GM18909 (cell line): ENCODE results near the gene ELMO1.

Experiments
- ATAC-seq: cut with Tn5 transposase; IDR thresholded peaks from one replicate; pipeline ENCODE4 v1.9.1; 2021; ENCODE audit warnings: mild to moderate bottlenecking; ENCODE audit not compliant: unreplicated experiment, poor library complexity

ELMO1 gene

DNA sequence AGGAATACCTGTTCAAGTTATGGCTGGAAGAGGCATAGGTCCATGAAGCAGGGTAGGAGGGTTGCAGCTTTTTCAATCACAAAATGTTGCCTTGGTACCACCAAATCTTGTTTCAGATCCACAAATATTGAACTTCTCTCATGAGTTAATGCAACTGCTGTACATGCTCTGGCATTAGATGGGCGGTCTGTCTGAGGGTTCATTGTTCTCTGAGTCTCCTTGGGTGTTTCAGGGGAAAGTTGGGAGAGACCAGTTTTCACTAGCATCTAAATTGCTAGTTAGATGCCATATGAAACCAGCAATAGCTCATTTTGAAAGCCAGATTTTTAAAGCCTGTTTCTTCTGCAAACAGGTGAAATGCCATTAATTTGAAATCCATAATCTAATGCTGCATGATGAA lies 27.8 kb upstream of the ELMO1 start:
- no peak for ATAC-seq

DNA sequence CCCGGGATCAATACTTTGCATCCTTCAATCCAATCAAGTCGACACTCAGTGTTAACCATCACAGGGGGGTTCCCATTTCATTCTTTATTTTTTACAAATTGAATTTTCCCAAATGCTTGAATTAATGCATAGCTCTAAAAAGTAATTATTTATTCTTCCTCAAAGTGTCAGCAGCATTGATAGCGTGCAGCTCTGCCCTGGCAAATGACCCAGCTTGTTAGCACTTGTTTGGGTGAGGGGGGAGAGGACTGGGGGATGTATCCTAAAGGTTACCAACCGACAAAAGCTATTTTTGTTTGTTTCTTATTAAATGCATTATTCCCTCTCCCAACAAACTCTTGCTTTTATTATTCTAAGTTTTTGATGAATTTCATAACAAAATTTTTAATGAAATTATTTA lies 27.0 kb upstream of the ELMO1 start:
- ATAC-seq: no peak

DNA sequence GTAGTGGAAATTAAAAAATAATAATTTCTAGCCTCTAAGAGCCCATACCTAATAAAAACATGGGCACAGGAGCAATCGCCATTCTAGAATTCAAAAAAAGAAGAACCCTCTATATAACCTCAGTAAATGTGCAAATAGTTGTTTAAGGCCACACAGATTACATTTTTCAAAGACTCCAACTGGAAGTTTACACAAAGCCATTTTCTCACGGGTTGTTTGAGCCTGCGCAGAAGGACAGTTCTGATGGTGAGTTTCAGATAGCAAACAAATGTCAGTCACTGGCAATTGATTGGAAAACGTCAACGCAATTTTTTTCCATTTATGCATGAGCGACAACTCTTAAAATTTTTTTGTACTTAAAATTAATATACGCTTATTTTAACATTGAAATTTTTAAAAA lies 23.0 kb upstream of the ELMO1 start:
- ATAC-seq: no peak

DNA sequence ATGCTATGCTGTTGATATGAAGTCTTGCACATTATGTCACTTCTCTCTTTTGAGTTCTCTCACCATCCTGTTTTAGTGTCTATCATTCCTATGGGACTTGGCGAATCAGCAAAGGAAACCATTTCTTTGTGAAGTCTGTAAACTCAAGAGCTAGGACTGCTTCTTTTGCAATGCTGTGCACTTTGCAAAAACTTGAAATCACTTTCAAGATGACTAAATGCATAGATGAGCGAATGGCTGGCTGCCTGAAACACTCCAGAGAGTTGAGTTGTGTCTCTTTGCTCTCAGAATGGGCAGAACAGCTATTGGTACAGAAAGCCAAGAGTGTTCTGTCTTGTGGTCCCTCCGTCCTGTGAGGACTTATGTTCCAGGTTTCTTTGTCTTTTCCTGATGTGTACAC lies 18.3 kb upstream of the ELMO1 start:
- no peak for ATAC-seq

DNA sequence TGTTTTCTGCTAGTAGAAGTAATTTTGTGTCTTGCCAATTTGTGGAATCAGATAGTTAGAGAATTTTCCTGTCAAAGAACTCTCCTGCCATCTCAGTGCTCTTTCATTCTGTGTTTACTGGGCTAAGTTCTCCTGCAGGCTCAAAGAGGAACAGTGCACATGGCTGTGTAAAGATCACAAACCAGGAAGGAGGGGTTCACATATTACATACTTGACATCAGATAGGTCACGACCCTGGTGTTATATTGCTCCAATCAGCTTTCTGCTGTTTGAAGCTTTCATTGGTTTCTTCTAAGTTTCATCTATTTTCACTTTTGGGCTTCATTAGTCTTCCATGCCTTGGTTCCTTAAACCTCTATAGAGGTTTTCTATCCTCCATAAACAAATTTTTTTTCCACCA lies 13.5 kb upstream of the ELMO1 start:
- no peak for ATAC-seq

DNA sequence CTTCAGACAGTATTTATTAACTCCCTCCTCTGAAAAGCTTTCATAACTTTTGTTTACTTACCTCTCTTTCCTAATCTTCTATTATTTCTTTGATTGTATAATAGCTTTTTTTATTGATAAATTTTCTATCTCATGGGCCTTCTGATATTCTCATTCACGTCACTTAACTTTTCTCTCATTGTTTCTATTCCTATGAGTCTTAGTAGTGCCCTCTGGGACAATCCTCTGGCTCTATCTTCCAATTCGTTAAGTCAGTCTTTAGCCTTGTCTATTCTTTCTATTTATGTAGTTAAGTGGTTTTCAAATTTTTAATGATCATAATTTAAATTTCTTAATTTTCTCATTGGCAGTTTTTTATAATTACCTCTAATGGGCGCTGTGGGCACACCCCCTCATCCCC lies 6.4 kb upstream of the ELMO1 start:
- ATAC-seq: no peak

DNA sequence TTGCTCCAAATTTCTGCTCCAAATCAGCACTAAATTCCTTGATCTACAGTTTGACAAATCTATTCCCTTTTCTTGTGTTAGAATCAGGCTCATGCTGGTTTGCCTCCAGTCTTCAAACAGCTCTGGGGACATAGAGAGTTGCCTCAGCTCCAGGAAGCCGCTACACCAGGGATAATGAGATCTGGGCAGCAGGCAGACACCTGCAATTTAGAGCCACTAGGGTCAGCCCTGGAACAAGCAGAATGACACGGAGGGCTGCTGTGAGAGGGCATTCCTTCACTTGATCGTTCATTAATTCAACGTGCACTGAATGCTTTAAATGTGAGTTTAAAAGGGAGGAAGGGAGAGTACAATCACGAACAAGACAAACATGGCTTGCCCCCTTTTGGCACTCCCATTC lies 3.7 kb upstream of the ELMO1 start:
- no peak for ATAC-seq

DNA sequence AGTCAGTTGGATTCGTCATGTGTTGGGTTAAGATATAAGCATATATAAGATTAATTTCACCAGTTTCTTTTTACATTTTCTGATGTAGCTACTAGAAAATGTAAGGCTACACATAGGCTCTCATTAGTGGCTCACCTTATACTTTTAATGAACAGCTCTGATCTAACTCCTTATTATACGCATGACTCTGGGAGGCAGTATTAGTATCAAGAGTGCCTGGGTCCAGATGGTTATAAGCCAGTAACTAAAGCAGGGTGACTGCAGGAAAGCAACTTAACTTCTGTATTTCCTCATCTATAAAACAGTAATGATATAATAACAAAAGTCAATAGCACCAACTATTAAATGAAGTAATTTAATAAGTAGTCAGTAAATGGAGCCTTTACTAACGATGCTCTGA lies 1.4 kb upstream of the ELMO1 start:
- no peak for ATAC-seq

DNA sequence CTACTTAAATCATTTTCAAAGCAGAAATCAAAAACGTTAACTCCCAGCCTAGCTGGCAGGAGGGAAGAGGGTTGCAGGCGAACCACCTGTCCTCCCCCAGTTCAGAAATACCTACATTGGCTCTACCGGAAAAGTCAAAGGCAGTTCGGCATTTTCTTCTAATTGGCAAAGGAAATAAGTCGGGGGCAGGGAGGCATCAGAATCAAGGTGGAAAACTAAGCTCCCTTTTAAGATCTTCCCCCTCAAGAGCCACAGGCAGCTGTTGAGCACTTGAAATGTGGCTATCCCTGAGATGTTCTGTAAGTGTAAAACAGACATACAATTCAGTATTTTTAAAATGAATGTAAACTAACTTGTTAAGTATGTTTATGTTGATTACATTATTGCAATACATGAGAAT lies 957 bp upstream of the ELMO1 start:
- no peak for ATAC-seq

DNA sequence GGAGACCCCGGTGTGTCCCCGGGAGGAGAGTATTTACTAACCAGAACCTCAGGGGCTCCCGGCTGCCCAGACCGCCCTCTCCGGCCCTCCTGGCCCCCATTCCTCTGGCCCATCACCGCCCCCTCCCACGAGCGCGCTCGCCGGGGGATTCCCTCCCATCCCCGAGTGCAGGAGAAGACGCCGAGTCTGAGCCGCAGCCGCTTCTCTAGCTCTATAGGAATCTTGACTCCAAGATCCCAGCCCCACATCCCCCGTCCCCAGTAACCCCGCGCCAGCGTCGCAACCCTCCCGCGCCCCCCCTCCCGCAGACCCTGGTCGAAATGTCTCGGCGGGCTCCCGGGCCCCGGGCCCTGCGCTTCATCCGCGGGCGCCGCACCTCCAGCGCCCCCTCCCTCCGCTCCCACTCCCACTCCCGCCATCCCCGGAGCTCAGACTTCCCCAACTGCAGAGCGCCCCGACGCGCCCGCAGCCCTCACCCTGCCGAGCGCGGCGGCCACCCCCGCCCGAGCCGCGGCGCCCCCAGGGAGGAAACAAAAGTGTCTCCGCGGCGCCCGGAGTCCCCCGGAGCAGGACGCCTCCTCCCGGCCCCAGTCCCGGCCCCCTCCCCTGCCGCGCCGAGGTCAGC lies 541 bp downstream of the ELMO1 start:
- peak; percentile 23 for ATAC-seq

DNA sequence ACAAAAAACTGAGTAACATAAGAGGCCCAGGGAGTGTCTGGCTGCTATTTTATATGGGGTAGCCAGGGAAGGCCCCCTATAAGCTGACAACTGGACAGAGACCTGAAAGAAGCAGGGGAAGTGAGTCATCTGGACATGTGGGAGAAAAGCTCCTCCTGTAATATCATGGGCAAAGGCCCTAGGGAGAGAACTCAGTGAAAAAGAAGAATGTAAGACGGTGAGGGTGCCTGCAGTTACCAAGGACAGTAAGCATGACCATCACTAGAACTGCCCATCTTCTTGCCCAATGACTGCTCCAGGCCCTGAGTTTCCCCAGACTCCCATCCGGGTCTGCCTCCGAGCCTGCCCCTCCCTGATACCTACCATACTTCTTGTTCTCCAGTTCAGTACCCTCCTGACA lies 2.3 kb downstream of the ELMO1 start:
- no peak for ATAC-seq

DNA sequence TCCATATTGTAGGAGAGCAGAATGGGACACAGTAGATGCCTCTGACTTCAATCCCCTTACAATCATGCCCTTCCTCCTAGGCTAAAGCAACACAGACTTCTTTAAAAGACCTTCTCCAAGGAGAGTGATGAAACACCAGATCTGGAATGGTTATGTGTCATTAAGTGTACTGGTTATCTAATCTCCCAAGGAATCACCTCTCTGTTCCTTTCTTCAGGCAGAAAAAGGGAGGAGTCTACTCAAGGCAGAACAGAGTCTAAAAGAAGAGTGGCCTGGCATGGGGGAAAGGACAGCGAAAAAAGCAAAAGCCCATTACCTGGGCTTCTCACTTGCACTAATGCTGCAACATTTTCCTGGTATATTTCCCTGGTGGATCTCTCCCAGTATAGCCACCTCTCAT lies 2.9 kb downstream of the ELMO1 start:
- ATAC-seq: no peak

DNA sequence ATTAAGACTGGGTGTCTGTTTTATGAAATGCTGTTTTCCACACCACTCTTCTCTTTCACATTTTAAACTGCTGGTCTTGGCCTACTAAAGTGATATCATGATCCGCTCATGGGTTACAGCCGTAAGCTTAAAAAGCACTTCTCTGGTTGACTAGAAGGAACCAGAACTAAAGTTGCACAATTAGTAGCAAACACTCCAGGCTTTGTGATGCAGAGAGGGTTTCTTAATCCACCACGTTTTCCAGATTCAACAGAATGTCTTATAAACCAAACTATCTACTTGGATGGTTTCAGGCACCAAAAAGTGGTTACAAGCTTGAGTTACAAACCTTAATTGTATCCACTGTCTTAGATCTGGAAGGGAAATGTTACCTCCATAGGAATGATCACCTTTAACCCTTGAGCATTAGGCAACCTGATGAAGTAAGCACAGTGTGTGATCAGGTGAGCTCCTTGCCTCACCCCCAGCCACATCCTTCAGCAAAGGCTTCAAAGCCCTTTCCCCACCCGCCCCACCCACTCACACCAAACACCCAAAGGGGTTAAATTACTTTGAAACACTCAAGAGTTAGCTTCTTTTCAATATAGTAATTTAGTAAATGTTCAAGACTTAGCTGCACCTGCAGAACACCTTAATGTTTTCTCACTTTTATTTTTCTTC lies 3.5 kb downstream of the ELMO1 start:
- no peak for ATAC-seq

DNA sequence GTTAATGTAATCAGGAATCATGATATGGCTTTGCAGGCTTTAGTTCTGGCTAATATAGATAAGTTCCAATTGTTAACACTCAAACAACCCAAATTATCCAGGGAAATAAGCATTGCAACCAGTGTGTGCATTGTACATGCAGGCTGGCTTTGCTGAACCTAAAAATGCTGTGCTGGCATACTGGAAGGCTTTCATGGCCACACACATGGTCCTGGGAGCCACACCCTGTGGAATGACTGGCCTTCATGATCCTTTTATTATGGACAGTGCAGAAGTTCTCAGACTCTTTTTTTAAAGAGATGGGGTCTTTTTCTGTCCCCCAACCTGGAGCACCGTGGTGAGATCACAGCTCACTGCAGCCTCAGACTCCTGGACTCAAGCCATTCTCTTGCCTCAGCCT lies 5.0 kb downstream of the ELMO1 start:
- no peak for ATAC-seq

DNA sequence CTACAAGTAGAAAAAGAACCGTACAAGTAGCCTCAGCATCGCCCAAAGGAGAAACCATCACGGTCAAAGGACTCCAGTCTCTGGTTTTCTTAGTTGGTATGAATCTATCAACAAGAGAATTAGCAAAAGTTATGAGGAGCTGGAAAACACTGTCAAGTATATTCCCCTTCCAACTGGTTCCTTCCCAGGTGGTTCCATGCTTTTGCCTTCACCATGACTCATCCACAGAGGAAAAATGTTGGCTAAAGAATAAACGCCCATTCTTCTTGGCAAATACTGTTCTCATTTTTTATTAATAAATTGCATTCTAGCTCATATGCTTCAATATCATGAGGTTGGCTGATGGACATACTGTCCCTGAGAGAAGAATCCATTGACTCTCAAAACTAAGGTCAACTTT lies 6.4 kb downstream of the ELMO1 start:
- no peak for ATAC-seq

DNA sequence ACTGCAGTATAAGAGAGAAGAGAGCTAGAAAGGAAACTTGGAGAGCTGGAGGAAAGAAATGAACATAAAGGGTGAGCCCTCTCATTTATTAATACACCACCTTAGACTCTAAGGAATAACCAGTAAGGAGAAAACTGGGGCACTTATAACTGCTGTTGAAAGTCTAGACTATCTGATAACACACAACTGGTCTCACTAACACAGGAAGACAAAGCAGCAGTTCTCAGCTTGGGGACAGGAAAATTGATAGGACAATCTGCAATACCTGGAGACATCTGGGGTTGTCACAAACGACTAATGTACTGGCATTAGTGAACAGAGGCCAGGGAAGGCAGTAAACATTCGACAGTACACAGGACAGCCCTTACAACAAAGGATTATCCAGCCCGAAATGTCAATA lies 6.8 kb downstream of the ELMO1 start:
- ATAC-seq: no peak

DNA sequence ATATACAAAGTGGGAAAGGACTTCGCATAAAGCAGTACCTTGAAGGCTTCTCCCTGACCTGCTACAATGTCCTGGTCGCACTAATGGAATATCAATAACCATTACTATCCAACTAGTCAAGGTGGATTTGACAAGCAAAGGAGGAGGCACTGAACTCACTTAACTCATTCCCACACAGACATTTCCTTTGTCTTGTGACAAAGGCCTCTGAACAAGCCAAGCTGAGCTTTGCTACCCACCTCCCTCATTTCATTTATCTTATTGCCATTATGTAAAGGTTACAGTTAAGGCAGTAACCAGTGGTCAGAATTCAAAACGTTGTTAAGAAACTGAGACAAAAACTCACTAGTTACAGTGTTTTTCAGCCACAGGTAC lies 7.3 kb downstream of the ELMO1 start:
- ATAC-seq: no peak

DNA sequence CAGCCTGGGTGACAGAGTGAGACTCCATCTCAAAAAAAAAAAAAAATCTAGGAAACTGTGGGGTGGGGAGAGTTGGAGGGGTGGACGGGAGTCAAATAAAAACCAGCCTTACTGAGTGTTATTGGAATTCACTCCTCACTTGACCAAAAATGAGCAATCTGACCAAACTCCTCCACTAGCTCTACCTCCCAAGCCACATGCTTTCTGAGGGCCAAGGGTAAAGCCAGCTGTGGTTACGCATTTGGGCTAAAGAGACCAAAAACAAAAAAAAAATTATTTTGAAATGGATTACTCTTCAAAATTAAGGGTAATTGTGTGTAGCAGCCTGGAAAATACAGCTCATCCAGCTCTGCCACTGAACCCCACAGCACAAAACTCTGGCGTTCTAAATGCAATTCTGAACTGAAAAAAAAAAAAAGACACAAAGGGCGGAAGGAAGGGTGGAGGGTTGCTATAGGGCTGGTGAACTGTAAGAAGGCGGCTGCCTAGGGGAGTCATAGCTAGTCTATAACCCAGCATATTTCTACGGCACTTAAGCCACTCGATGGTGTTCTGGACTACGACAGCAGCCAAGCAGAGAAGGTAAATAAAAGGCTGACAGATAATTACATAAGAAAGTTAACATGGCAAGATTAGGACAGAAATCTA lies 7.8 kb downstream of the ELMO1 start:
- ATAC-seq: no peak

DNA sequence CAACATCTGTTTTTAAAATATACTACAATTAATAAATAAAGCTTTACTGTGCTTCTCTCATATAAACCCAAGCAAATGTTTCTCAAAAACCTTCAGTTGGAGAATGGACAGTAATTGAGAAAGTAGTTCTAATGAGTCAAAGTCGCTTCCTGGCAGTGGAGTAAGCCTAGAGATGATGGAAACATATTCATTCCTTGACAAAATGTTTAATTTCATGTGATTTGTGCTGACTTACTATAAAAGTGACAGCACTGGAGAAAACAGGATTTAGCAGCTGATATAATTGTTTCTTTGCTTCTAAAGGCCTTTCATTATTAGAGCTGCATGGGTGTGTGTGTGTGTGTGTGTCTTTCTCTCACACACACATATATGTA lies 9.0 kb downstream of the ELMO1 start:
- ATAC-seq: no peak

DNA sequence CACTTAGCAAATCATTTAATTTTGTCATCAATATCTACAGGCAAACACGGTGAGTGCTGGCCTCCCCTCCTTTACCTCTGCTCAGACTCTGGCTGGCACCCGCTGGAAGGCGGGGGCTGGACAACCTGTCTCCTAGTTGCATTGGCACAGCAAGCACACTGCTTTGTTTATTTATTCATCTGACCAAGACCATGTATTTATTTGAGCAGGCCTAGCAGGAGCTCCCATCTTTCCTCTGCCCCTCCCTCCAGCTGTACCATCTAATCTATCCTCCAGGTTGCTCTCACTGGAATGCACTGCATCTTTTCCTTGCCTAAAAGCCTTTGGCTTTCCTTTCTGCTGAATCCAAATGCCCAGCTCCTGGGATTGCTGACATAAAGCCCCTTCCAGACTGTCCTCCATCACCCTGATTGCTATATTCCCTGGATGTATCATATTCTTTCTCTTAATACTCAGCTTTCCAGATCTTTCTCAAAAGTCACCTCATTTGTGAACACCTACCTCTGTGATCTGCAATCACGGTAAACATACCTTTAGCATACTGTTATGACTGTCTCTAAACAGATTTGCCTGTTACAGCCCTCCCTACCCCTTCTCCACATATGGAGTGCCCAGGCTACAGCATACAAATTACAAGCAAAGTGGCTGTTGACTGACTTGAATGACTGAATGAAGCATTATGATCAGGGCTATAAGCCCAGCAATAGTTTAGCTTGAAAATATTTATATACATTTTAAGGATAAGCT lies 9.6 kb downstream of the ELMO1 start:
- no peak for ATAC-seq

DNA sequence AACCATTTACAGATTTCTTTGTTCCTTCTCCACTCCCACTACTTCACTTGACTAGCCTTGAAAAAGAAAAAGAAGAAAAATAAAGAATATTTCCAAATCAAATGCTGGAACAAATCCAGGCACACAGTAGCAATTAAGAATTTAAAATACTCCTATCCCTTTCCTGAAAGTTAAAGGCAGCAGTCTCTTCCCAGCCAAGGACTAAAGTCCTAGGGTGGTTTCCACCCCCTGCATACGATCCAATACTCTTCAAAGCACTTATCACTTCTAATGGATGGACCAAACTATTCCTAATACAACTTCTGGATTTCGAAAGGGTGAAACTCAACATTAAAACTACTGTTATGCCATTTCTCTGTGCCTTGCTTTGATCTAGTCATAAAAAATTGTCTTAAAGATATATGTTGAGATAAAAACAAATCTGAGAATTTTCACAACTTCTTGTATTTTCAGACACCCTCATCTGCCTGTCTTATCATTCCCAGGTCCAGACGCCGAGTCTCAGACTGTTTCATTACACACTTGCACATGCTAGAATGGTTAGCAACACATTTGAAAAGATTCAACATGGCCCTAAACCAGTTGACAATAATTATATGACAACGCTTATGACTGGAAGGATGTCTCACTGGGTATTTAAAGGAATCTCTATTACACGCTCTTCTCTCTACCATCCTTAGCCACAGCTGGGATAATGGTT lies 13.4 kb downstream of the ELMO1 start:
- no peak for ATAC-seq
